ENCODE measurements around the gene SBK3.
"Not testable (repeated sequence)": the region's sequence is repeated elsewhere in the genome, so short reads cannot be mapped to it uniquely, and the experiment has no call there.

SBK3 gene, protein sequence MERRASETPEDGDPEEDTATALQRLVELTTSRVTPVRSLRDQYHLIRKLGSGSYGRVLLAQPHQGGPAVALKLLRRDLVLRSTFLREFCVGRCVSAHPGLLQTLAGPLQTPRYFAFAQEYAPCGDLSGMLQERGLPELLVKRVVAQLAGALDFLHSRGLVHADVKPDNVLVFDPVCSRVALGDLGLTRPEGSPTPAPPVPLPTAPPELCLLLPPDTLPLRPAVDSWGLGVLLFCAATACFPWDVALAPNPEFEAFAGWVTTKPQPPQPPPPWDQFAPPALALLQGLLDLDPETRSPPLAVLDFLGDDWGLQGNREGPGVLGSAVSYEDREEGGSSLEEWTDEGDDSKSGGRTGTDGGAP

GRCh38 chr19:55545443-55545842, at the start of gene SBK3:
Gene SBK3 (minus strand): TSS chr19:55545543. CDS start chr19:55545543, 0 bp downstream.
- DNase-seq (ENCODE audit: low read depth) = no peak

- DNase-seq (ENCODE audit: low read depth) = no peak
Measured at GRCh38 chr19:55593096-55593772, 47.9 kb upstream of the SBK3 start.

DNA sequence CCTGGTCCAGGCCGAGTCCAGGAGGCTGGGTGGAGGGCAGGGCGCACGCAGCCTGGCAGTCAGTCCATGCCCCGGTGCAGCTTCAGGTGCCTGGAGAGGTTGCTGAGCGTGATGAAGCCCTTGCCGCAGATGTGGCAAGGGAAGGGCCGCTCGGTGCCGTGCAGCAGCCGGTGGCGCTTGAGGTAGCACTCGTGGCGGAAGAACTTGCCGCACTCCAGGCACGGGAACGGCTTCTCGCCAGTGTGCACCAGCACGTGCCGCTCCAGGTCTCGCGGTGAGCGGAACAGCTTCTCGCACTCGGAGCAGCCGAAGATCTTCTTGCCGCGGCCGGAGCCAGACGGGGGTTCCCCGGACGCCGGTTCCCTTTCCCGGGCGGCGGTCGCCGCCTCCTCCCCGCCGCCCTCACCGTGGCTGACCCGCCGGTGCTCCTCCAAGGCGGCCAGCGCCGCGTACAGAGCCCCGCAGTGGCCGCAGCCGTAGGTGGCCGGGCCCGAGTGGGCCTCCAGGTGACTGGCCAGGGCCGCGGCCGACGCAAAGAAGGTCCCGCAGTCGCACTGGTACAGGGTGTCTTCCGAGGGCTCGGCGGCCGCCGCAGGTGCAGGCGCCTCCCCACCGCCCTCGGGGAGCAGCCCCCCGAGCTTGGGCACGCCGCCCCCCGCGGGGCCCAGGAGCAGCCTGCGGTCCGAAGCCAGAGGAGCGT, 47.2 kb upstream of the SBK3 start:
- no peak for DNase-seq (ENCODE audit: low read depth)

GRCh38 chr19:55591555-55591954, 46.2 kb upstream of the SBK3 start:
- DNase-seq (ENCODE audit: low read depth) = no peak

DNA sequence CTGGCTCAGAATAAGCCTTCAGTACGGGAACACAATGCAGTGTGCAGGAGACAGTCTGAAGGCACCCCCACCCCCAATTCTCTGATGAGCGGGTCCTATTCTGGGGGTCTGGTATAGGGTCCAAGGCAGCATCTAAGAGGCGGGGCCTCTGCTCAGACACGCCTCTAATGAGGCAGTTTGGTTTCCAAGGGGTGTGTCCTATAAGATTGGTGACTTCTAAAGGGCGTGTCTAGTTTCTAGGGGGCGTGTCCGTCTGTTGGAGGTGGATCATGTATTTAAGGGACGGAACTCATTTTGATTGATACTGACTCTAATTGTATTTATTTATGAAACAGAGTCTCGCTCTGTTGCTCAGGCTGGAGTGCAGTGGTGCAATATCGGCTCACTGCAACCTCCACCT, 45.3 kb upstream of the SBK3 start:
- no peak for DNase-seq (ENCODE audit: low read depth)

DNA sequence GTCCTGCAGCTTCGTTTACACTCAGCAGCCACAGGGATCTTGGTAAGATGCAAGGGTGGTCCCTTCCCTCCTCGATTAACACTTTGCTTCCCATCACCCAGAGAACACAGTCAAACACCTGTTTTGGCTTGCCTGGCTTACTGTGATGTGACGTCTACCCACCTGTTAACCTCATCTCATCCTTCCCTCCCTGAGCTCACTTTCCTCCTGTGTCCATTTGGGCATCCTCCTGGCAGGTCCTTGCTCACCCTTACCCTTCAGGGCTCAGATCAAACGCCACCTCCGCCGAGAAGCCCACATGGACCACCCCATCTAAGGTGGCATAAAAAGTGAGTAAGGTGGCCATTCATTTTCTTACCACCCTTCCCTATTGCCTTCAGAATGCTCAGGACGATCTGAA, 44.8 kb upstream of the SBK3 start:
- DNase-seq (ENCODE audit: low read depth) = no peak

DNA sequence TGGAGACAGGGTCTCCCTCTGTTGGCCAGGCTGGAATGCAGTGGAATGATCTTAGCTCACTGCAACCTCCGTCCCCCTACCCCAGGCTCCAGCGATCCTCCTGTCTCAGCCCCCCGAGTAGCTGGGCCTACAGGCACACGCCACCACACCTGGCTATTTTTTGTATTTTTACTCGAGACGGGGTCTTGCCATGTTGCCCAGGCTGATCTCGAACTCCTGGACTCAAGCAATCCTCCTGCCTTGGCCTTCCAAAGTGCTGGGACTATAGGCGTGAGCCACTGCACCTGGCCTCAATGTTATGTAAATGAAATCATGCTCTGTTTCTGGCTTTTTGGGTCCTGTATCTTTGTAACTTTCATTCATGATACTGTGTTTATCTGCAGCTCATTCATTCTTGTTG, 43.4 kb upstream of the SBK3 start:
- no peak for DNase-seq (ENCODE audit: low read depth)

- DNase-seq (ENCODE audit: low read depth) = peak; percentile 67
Measured at GRCh38 chr19:55586976-55587668, 41.8 kb upstream of the SBK3 start.

GRCh38 chr19:55585658-55586339, 40.5 kb upstream of the SBK3 start:
- DNase-seq (ENCODE audit: low read depth) = peak; percentile 36

- DNase-seq (ENCODE audit: low read depth) = no peak
Measured at GRCh38 chr19:55584871-55585270, 39.5 kb upstream of the SBK3 start.

DNA sequence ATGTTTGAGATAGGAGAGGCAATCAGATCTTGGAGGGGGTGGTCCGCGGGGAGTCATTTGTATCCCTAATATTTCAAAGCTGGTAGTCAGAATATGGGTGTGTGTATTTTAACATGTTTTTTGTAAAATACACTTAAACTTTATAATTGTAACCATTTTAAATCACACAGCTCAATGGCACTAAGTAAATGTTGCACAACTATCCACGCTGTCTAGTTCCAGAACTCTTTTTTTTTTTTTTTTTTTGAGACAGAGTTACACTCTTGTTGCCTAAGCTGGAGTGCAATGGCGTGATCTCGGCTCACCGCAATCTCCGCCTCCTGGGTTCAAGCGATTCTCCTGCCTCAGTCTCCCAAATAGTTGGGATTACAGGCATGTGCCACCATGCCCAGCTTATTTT, 38.6 kb upstream of the SBK3 start:
- DNase-seq (ENCODE audit: low read depth) = not testable (repeated sequence)

DNA sequence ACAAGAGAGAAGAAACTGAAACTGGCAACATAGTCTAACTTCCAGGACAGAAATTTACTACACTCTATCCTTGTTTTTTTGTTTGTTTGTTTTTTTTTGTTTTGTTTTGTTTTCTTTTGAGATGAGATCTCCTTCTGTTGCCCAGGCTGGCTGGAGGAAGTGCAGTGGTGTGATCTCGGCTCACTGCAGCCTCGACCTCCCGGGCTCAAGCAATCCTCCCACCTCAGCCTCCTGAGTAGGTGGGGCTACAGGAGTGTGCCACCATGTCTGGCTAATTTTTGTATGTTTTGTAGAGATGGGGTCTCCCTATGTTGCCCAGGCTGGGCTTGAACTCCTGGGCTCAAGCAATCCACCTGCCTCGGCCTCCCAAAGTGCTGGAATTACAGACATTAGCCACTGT, 36.9 kb upstream of the SBK3 start:
- DNase-seq (ENCODE audit: low read depth) = not testable (repeated sequence)

GRCh38 chr19:55581823-55582223, 36.5 kb upstream of the SBK3 start:
- DNase-seq (ENCODE audit: low read depth) = no peak

- DNase-seq (ENCODE audit: low read depth) = no peak
Measured at GRCh38 chr19:55581145-55581822, 35.9 kb upstream of the SBK3 start.

DNA sequence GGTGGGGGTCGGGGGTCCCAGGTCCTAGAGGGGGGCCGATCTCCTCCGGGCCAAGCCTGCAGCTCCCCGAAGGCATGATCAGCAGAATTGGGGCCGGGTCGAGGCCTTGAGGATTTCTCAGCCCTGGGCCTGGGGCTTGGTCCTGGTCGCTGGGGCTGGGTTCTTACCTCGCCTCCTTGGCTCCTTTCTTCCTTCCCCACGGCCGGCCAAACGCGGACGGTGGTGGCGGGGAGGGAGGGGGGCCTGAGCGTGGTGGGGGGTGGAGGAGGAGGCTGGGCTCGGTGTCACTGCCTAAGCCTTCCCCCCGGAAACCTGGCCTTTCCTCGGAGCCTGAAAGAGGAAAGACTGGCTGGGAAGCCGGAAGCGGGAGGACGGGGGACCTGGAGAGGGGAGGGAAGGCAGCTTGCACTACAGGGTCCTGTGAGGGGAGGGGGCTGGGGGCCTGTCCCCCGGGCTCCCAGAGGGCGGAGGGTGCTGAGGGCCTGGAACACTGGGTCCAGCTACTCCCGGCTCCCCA, 35.3 kb upstream of the SBK3 start, which contains the start of gene ZNF579:
TSS of gene ZNF579 (minus strand) at position 221 of the 517 bp plus-strand sequence. CDS start 1,209 bp downstream, outside the sequence.
- DNase-seq (ENCODE audit: low read depth) = peak; percentile 55

- no peak for DNase-seq (ENCODE audit: low read depth)
Measured at GRCh38 chr19:55579766-55580621, 34.7 kb upstream of the SBK3 start.

DNA sequence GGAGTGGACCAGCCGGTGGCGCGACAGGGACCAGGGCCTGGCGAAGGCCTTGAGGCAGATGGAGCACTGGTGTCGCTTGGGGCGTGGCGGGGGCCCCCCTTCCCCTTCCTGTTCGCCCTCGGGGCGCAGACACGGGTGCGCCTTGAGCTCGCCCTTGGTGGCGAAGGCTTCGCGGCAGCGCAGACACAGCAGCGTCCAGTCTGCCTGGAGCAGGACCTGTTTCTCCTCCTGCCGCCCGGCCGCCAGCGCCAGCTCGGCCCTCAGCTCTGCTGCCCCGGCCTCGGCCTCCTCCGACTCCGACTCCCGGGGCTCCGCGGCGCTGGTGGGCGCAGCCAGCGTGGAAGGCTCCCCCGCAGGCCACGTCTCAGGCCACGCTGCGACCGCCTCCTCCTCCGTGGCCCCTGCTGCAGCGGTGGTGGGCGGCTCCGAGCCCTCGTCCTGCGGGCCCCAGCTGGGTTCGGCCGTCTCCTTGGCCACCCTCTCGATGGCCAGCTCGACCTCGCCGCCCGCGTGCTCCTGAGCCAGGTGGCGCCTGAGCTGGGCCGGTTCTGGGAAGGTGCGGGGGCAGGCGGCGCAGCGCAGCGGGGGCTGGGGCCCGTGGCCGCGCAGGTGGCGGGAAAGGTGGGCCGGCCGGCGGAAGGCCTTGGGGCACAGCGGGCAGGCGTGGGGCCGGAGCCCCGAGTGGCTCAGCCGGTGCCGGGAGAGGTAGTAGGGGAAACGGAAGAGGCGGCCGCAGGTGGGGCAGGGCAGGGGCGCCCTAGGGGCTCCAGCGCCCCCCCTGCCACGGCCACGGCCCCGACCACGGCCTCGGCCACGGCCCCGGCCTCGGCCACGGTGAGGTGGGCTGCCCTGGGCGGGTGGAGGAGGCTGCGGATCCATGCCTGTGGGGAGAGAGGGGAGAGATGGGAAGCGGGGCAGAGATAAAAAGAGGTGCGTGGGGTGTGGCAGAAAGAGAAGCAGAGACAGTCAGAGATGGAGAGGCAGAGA, 33.7 kb upstream of the SBK3 start:
- DNase-seq (ENCODE audit: low read depth) = no peak

- DNase-seq (ENCODE audit: low read depth) = no peak
Measured at GRCh38 chr19:55578031-55578760, 32.9 kb upstream of the SBK3 start.

Data from non-pigmented ciliary epithelial cell (primary cell).